Effector memory CD4-positive, alpha-beta T cell (primary cell): ENCODE results near the gene DOCK6.

Source experiments
- DNase-seq, 3 donors: peaks; one replicate each; pipeline ENCODE4 v3.0.0-alpha.2; 2020
- H3K27ac ChIP-seq: 2 replicates; pipeline ENCODE4 v1.7.0; 2013; ENCODE audit warnings: mild to moderate bottlenecking, low read length, moderate library complexity; ENCODE audit not compliant: insufficient read depth, poor library complexity, severe bottlenecking
- H3K27me3 ChIP-seq: replicated peaks from 2 replicates; pipeline ENCODE4 v1.7.0; 2013; ENCODE audit warnings: mild to moderate bottlenecking, low read length; ENCODE audit not compliant: insufficient read depth, control insufficient read depth, poor library complexity, severe bottlenecking
- H3K36me3 ChIP-seq: 2 replicates; pipeline ENCODE4 v1.7.0; 2013; ENCODE audit warnings: mild to moderate bottlenecking, low read length, moderate library complexity; ENCODE audit not compliant: control insufficient read depth, insufficient read depth
- H3K4me1 ChIP-seq: 2 replicates; pipeline ENCODE4 v1.7.0; 2013; ENCODE audit warnings: low read length, mild to moderate bottlenecking; ENCODE audit not compliant: control insufficient read depth, insufficient read depth, poor library complexity, severe bottlenecking
- H3K4me3 ChIP-seq: 2 replicates; pipeline ENCODE4 v1.7.0; 2013; ENCODE audit warnings: low read length, low read depth, mild to moderate bottlenecking; ENCODE audit not compliant: insufficient read depth, poor library complexity, severe bottlenecking
- H3K9me3 ChIP-seq: 2 replicates; pipeline ENCODE4 v1.7.0; 2013; ENCODE audit warnings: mild to moderate bottlenecking, low read length, moderate library complexity; ENCODE audit not compliant: control insufficient read depth

DOCK6 gene

DNA sequence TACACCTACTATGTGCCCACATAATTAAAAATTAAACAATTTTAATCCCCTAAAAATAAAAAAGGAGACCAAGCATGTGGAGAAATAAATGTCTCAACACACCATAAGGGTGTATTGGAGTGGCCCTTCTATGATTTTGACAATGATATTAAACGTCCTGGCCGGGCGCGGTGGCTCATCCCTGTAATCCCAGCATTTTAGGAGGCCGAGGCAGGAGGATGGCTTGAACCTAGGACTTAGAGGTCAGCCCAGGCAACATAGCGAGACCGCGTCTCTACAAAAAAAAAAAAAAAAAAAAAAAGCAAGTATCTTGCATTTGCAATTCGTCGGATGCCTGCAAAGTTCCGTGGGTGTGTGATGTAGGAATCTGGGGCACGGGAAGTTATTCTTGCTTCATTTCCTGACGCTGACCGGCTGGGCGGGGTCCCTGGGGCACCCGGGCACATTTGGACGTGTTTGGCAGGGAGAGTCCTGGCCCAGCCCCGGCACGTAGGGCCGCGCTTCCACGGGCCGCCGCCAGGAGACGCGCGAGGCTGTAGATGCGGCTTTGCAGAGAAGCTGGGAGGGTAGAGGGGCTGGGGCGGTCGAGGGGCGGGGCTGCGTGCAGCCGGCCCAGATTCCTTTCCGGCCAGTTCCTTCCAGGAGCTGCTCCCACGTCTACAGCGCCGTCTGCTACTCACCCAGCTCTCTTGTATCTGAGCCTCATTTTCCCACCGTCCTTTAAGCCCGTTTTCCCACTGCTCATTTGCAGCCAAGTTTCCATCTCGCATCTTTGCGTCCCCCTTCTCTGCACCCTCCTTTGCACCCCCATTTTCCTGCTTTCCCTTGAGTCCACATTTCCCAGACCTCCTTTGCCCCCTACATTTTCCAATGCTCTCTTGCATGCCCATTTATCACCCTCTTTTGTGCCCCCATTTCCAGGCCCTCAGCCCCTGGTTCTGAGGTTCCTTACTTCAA, 31.4 kb upstream of the DOCK6 start:
- no peak overlapping the region for H3K27ac ChIP-seq
- H3K36me3 ChIP-seq, result no peaks in the 10 kb centered on the region
- no peaks in the 10 kb centered on the region for H3K9me3 ChIP-seq
- peaks cover 4% of the 10 kb centered on the region for H3K4me1 ChIP-seq
- peaks cover 10% of the 10 kb centered on the region for H3K27me3 ChIP-seq
- no peak overlapping the region for H3K4me3 ChIP-seq
- DNase-seq, result peak; percentile 54 to 65 (median 61)

DNA sequence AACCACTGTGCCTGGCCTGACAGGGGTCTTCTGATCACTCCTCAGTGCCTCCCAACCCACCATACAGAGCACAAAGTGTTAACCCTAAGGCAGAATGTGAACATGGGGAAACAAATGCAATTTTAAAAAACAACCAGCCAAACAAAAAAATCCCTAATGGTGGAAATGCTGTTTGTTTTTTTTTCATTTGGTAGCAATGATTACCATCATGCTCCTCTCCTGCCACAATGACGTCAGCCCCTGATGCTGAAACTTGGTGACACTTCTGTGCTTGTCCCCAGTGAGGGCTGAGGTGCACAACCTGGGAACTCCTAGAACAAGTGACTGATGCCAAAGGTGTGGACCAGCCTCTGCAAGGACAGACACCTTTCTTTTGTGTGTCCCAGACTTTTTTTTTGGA, 29.7 kb upstream of the DOCK6 start:
- H3K4me1 ChIP-seq, result peaks cover 4% of the 10 kb centered on the region
- no peaks in the 10 kb centered on the region for H3K36me3 ChIP-seq
- no peaks in the 10 kb centered on the region for H3K9me3 ChIP-seq
- H3K27ac ChIP-seq, result no peak overlapping the region
- H3K27me3 ChIP-seq, result peaks cover 10% of the 10 kb centered on the region
- H3K4me3 ChIP-seq, result no peak overlapping the region
- DNase-seq, result no peak

- peaks cover 10% of the 10 kb centered on the region for H3K27me3 ChIP-seq
These were observed 29.1 kb upstream of the DOCK6 start for GRCh38 chr19:11291415-11291814.

GRCh38 chr19:11290256-11290655, 27.9 kb upstream of the DOCK6 start:
- DNase-seq, result no peak

More at GRCh38 chr19:11291415-11291814, 29.1 kb upstream of the DOCK6 start:
- H3K9me3 ChIP-seq, result no peaks in the 10 kb centered on the region
- no peak for DNase-seq
- H3K27ac ChIP-seq, result no peak overlapping the region
- peaks cover 4% of the 10 kb centered on the region for H3K4me1 ChIP-seq
- no peaks in the 10 kb centered on the region for H3K36me3 ChIP-seq
- no peak overlapping the region for H3K4me3 ChIP-seq

GRCh38 chr19:11288349-11288748, 26.0 kb upstream of the DOCK6 start:
- Histone ChIP-seq H3K4me1 (peaks cover under 1% of the 10 kb centered on the region), H3K4me3 (no peak overlapping the region), H3K27me3 (peaks cover 15% of the 10 kb centered on the region), H3K27ac (no peak overlapping the region), H3K9me3 (no peaks in the 10 kb centered on the region), H3K36me3 (no peaks in the 10 kb centered on the region)
- no peak for DNase-seq

More at GRCh38 chr19:11290256-11290655, 27.9 kb upstream of the DOCK6 start:
- peaks cover 10% of the 10 kb centered on the region for H3K27me3 ChIP-seq
- H3K4me3 ChIP-seq, result no peak overlapping the region
- H3K27ac ChIP-seq, result no peak overlapping the region
- no peaks in the 10 kb centered on the region for H3K36me3 ChIP-seq
- no peaks in the 10 kb centered on the region for H3K9me3 ChIP-seq
- peaks cover 4% of the 10 kb centered on the region for H3K4me1 ChIP-seq

DNA sequence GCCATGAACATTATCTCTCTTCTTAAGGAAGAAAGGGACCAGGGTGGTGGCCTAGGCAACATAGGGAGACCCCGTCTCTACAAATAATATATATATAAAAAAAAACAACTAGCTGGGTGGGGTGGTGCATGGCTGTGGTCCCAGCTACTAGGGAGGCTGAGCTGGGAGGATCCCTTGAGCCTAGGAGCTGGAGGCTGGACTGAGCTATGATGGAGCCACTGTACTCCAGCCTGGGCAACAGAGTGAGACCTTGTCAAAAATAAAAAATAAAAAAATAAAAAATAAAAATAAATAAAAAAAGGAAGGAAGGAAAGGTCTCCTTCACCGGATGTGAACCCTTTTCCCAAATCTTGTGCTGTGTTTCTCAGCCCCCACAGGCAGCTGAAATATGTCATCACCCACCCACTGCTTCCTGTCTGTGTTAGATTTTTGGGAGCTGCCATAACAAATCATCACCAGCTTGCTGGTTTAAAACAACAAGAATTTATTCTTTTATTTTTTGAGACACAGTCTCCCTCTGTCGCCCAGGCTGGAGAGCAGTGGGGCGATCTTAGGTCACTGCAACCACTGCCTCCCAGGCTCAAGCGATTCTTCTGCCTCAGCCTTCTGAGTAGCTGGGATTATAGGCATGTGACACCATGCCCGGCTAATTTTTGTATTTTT, 24.1 kb upstream of the DOCK6 start:
- H3K9me3 ChIP-seq, result no peaks in the 10 kb centered on the region
- no peak for DNase-seq
- H3K4me3 ChIP-seq, result no peak overlapping the region
- no peaks in the 10 kb centered on the region for H3K4me1 ChIP-seq
- H3K36me3 ChIP-seq, result no peaks in the 10 kb centered on the region
- no peak overlapping the region for H3K27ac ChIP-seq
- H3K27me3 ChIP-seq, result peaks cover 12% of the 10 kb centered on the region

GRCh38 chr19:11284515-11284914, 22.2 kb upstream of the DOCK6 start:
- H3K9me3 ChIP-seq, result no peaks in the 10 kb centered on the region
- H3K36me3 ChIP-seq, result no peaks in the 10 kb centered on the region
- H3K4me1 ChIP-seq, result peaks cover 5% of the 10 kb centered on the region
- no peak overlapping the region for H3K27ac ChIP-seq
- H3K27me3 ChIP-seq, result peaks cover 8% of the 10 kb centered on the region
- DNase-seq, result no peak
- H3K4me3 ChIP-seq, result no peak overlapping the region

DNA sequence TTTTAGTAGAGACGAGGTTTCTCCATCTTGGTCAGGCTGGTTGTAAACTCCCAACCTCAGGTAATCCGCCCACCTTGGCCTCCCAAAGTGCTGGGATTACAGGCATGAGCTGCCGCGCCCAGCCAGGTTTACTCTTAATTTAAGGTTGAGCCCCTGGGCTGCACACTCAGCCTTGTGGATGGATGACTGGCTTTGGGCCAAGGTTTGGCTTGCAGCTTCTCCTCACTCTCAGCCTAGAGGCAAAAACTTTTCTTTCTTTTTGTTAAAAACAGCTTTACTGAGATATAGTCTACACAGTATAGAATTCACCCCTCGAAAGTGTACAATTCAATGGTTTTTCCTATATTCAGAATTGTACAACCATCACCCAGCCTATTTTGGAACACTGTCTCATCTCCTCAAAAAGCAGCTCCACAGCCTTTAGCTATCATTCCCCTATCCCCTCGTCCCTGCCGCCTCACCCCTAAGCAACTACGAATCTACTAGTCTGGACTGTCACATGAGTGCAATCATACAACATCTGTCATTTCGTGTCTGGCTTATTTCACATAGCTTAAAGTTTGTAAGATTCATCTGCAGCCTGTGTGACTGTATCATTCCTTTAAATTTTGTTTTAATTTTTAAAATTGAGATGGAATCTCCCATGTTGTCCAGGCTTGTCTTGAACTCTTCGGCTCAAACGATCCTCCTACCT, 19.2 kb upstream of the DOCK6 start:
- H3K9me3 ChIP-seq, result no peaks in the 10 kb centered on the region
- H3K4me1 ChIP-seq, result peaks cover 7% of the 10 kb centered on the region
- no peaks in the 10 kb centered on the region for H3K36me3 ChIP-seq
- DNase-seq, result no peak
- H3K27me3 ChIP-seq, result peaks cover 13% of the 10 kb centered on the region
- H3K4me3 ChIP-seq, result no peak overlapping the region
- H3K27ac ChIP-seq, result no peak overlapping the region

DNA sequence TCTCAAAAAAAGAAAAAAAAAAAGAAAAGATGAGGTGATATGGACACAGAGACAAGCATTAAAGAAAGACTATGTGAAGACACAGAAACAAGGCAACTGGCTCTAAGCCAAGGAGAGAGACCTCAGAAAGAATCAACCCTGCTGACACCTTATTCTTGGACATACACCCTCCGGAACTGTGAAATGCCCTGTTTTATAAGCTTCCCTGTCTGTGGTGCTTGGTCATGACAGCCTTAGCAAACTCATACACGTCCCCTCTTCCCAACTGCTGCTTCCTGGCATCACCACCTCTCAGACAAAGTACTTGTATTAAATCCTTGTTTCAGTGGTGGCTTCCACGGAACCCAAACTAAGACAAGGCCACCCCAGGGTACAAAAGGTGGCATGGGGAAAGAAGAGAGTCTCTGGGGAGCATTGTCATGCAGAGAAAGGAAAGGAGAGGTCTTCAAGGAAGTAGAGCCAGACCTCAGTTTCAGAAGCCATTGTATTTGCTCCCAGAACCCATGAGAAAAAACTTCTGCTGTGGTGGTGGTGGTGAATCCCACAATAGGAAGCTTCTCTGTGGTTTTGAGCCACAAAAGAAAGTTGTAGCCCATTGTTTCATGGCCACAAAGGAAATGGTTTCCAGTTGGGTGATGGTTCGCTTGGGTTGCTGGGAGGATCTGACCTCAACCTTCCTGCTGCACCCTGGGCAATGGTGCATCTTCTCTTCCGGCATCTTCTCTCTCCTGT, 17.3 kb upstream of the DOCK6 start:
- DNase-seq, result peak; percentile 15 to 40 (median 16)
- H3K27me3 ChIP-seq, result peaks cover 13% of the 10 kb centered on the region
- peaks cover 7% of the 10 kb centered on the region for H3K4me1 ChIP-seq
- no peak overlapping the region for H3K27ac ChIP-seq
- H3K36me3 ChIP-seq, result no peaks in the 10 kb centered on the region
- H3K9me3 ChIP-seq, result no peaks in the 10 kb centered on the region
- no peak overlapping the region for H3K4me3 ChIP-seq
